ENCODE results near the gene RXFP3.

DNA sequence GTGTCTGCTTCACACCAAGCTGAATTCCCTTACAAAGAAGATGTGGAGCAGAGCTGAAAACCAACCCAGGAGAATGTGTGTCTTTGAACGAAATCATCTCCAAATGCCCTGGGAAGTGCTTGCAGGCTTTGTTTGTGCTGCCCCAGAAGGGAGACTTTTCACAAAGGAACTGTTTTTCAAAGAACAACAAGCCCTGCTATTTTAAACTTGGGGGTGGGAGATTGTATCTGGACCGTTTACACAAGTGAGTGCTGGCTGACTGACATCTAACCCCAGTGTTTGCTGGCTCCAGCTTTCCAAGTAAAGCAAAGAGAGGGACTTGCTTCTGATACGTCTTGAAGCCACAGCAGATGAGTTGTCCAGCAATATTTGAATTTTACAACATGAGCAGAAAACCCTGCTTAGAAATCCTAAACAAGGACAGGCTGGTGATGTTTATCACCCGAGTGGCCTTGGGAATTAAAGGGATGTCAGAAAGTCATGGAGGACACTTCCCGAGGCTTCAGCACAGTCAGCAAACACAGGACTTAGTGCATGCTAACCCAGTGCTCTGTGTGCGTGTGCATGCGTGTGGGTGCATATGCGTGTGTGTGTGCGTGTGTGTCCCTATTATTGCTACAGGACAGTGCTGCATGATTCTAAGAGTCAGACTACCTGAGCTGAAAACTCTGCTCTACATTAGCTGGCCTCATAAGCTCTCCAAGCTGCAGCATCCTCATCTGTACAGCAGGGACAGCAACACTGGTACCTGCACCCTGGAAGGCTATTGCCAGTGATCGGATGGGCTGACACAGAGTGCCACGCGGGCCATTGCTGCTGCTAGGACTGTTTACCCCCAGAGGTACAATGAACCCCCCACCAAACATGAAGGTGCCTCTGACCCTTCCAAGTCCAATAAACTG is 45.8 kb upstream of the RXFP3 start:
- TF ChIP-seq, protein P1, sequence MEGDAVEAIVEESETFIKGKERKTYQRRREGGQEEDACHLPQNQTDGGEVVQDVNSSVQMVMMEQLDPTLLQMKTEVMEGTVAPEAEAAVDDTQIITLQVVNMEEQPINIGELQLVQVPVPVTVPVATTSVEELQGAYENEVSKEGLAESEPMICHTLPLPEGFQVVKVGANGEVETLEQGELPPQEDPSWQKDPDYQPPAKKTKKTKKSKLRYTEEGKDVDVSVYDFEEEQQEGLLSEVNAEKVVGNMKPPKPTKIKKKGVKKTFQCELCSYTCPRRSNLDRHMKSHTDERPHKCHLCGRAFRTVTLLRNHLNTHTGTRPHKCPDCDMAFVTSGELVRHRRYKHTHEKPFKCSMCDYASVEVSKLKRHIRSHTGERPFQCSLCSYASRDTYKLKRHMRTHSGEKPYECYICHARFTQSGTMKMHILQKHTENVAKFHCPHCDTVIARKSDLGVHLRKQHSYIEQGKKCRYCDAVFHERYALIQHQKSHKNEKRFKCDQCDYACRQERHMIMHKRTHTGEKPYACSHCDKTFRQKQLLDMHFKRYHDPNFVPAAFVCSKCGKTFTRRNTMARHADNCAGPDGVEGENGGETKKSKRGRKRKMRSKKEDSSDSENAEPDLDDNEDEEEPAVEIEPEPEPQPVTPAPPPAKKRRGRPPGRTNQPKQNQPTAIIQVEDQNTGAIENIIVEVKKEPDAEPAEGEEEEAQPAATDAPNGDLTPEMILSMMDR (IDR thresholded peaks at IDR 0.05), result no peak
- no peak for TF ChIP-seq POLR2A (IDR thresholded peaks at IDR 0.05)
- TF ChIP-seq POLR2AphosphoS5 (IDR thresholded peaks at IDR 0.05; ENCODE audit: insufficient read depth in 1 of 2, low read depth in 1 of 2), result no peak
